Fibroblast of the aortic adventitia (primary cell): ENCODE measurements around the gene SPOP. TPM values are rescaled to one million over a fixed set of nuclear protein-coding genes. Genes with fewer than 3 reads are reported as not detected.

Source experiments
- DNase-seq: peaks from one replicate; pipeline ENCODE4 v3.0.0-alpha.2; 2010; ENCODE audit warnings: low read depth
- H3K4me3 ChIP-seq: 2 replicates; pipeline ENCODE4 v1.5.1; 2011; ENCODE audit warnings: low read depth, mild to moderate bottlenecking, control low read depth, low read length, moderate library complexity
- total RNA-seq: library from RNA; depleted of rRNA; stranded (reverse); fragments of >200 nt; gene quantifications from 2 replicates; pipeline ENCODE4 v1.2.3, GENCODE V29; 2012; ENCODE audit warnings: low replicate concordance
- TF ChIP-seq, protein P1 (sequence below): IDR thresholded peaks from 2 replicates; pipeline ENCODE4 v1.5.1; 2011; ENCODE audit warnings: mild to moderate bottlenecking, low read length, control low read depth, inconsistent platforms; ENCODE audit not compliant: insufficient read depth

Gene SPOP
- total RNA-seq, 1 donor, result 46.1 TPM

DNA sequence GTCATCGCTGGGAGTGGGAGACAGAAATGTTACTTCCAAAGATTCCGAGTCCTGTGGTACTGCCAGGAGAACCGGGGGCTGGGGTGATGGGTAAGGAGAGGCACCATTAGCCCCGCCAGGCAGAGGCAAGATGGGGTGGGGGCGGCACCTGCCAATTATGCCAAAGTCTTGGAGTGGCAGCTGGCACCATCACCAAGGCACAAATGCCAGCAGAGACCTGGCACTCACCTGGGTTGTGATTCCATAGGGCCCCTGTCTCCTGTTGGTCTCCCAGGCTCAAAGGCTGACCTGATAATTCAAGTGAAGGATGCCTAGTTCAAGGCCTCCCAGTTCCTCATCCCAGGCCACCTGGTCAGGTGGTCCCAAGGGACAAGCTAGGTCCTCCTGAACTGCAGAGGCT is 94.7 kb downstream of the SPOP start:
- no peak overlapping the region for H3K4me3 ChIP-seq
- TF ChIP-seq, protein P1, sequence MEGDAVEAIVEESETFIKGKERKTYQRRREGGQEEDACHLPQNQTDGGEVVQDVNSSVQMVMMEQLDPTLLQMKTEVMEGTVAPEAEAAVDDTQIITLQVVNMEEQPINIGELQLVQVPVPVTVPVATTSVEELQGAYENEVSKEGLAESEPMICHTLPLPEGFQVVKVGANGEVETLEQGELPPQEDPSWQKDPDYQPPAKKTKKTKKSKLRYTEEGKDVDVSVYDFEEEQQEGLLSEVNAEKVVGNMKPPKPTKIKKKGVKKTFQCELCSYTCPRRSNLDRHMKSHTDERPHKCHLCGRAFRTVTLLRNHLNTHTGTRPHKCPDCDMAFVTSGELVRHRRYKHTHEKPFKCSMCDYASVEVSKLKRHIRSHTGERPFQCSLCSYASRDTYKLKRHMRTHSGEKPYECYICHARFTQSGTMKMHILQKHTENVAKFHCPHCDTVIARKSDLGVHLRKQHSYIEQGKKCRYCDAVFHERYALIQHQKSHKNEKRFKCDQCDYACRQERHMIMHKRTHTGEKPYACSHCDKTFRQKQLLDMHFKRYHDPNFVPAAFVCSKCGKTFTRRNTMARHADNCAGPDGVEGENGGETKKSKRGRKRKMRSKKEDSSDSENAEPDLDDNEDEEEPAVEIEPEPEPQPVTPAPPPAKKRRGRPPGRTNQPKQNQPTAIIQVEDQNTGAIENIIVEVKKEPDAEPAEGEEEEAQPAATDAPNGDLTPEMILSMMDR, result no peak
- DNase-seq, result no peak

DNA sequence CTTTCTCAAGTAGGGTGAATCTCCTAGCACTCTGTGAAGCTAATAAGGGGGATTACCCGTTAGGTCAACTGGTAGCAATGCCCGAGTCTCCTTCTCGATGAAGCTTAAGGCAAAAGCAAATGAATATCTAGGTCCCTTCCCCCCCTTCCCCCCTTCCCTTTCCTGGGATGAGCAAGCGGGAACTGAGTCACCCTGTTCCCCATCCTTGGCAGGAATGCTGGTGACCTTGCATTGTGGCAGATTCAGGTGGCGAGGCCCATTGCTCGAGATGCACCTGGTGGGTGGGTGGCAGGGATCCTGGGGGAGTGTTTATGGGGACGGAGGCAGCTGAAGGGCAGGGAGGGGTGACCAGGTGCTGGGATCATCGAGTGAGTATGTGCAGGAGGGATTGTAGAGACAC is 95.1 kb downstream of the SPOP start:
- no peak overlapping the region for H3K4me3 ChIP-seq
- no peak for DNase-seq
- TF ChIP-seq, protein P1, result no peak

DNA sequence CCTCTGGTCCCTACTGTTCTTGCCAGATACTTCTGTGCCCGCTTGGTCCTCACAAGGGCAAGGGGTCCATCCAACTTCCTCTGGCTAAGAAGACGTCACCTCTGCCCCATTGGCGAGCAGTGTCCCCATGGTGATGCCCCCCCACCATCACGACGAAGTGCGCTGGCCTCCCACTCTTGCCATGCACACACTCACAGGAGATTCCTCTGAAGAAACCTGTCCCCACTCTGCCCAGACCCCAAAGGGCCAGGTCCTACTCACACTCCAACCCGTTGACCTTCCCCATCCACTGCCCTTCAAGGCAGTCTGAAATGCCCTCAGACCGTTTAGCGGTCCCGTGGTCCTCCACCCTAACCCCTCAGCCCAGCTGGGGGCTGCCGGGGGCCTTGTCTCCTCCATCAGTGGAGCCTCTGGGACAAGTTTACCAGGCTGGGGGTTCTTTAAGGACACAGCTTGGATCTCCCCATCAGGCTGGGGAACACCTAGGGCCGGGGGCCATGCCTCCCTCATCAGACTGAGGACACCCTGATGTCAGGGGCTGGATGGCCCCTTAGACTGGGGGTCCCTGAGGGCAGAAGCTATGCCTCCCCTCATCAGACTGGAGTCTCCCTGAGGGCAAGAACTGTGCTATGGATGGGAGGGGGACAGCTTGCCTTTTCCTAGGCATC is 95.7 kb downstream of the SPOP start:
- TF ChIP-seq, protein P1, result no peak
- DNase-seq, result no peak
- H3K4me3 ChIP-seq, result no peak overlapping the region

- TF ChIP-seq, protein P1, result no peak
- DNase-seq, result no peak
- no peak overlapping the region for H3K4me3 ChIP-seq
These were observed 96.3 kb downstream of the SPOP start for GRCh38 chr17:49581648-49581998.

DNA sequence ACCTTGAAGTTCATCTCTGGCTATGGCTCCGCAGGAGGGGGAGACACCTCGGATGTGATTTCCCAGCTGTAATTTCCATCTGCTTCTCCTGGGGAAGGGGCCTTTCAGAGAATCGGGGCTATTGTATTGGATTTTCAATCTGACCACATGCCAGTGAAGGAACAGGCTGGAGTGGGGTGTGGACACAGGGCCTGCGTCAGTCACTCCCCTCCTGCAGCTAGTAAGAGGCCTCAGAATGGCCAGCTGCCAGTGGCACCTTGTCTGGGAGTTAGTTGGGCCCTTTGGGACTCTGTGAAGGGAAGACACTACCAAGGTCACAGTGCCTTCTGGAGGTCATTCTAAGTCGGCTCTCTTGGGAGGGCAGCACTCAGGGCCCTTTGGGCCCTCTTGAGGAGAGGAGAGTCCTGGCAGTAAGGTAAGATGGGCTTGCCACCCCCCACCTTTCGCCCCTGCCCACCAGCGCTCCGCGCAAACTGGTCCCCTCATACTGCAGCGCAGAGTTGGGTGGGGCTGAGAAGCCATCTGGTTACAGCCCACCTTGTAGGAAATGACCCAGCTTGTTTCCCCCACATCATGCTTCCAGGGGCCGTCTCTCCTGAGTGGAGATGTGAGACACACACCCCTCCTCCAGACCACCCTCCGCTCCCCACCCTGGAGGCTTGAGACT is 96.8 kb downstream of the SPOP start:
- DNase-seq, result no peak
- no peak overlapping the region for H3K4me3 ChIP-seq
- TF ChIP-seq, protein P1, result no peak

DNA sequence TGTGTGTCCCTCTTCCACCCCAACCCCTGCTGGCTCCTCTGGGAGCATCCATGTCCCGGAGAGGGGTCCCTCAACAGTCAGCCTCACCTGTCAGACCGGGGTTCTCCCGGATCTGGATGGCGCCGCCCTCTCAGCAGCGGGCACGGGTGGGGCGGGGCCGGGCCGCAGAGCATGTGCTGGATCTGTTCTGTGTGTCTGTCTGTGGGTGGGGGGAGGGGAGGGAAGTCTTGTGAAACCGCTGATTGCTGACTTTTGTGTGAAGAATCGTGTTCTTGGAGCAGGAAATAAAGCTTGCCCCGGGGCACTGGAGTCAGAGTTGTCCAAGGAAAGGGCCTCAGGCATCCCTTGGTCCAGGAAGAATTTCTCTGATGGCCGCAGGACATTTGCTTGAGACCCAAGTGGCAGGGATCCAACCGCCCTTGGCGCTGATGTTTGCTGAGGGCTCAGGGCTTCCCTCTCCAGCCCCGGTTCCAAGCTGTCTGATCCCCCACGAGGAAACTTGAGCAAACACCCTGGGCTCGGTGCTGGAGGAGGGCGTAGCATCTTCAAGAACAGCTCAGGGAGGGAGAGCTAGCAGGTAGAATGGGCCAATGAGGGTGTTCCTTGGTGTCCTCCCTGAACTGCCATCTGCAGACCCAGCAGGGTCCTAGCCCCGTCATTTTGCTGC is 97.7 kb downstream of the SPOP start:
- no peak for DNase-seq
- TF ChIP-seq, protein P1, result no peak
- no peak overlapping the region for H3K4me3 ChIP-seq
